Tibial artery (tissue), 4 donors: ENCODE data around the gene SEPTIN6.

ENCODE experiments used
- DNase-seq, 2 donors: peaks; one replicate each; pipeline ENCODE4 v3.0.0-alpha.2; 2019
- H3K27ac ChIP-seq, 2 donors: fragments of 200-600 bp; sonication (generic) in 1 of 2; 1 replicate in 1 of 2; 2 replicates in 1 of 2; pipeline ENCODE4 v1.5.1; 2018 to 2019; ENCODE audit warnings: mild to moderate bottlenecking in 1 of 2
- H3K27me3 ChIP-seq, 2 donors: fragments of 200-600 bp; sonication (generic) in 1 of 2; one replicate each; pipeline versions ENCODE4 v1.5.1 to v1.6.0; 2016 to 2019
- H3K36me3 ChIP-seq, 3 donors: fragments of 200-600 bp; sonication (generic) in 2 of 3; one replicate each; pipeline ENCODE4 v1.5.1; 2016 to 2019; ENCODE audit warnings: mild to moderate bottlenecking in 2 of 3
- H3K4me1 ChIP-seq, 4 donors: fragments of 200-600 bp; sonication (generic) in 2 of 4; 1 replicate in 3 of 4; 2 replicates in 1 of 4; pipeline ENCODE4 v1.5.1; 2016 to 2019
- H3K4me3 ChIP-seq, 2 donors: fragments of 200-600 bp; sonication (generic) in 1 of 2; 1 replicate in 1 of 2; 2 replicates in 1 of 2; pipeline ENCODE4 v1.5.1; 2018 to 2019; ENCODE audit warnings: mild to moderate bottlenecking in 2 of 2
- H3K9me3 ChIP-seq, 3 donors: fragments of 200-600 bp; sonication (generic) in 1 of 3; one replicate each; pipeline ENCODE4 v1.5.1; 2016 to 2019
- intact Hi-C: fragments of 100-400 bp; cut with DNase I; formaldehyde crosslinking; loops from one replicate; pipeline ENCODE4 v1.15.0; 2023; ENCODE audit warnings: low total_unique reads
- TF ChIP-seq, protein P1 (sequence below), 2 experiments: fragments of 200-600 bp in 1 of 2; fragments of 450-650 bp in 1 of 2; IDR thresholded peaks; one replicate each; pipeline ENCODE4 v1.5.1; 2017 to 2019; ENCODE audit warnings: antibody characterized with exemption in 2 of 2, mild to moderate bottlenecking in 1 of 2, moderate library complexity in 1 of 2

Gene SEPTIN6

DNA sequence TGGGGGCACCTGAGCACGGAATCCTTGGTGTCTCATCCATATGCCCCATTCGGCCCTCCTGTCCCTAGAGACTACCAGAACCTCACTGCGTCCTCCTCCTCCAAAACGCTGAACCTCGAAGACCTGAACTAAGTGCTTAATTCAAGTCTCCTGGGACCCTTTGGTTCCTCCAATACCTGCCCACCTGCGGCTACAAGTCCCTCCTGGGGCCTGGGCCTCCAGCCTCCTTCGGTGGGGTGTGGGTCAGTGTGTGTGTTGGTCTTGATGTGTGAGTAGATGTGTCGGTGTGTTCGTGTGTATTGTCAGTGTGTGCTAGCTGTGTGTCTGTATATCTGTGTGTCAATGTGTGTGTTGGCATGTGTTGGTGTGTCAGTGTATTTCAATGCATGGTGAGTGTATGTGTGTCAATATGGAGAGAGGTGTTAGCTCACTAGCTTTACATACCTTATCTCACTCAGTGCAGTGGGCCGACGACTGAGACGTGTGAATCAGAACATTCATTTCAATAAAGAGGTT, 2.6 kb upstream of the SEPTIN6 start:
- intact Hi-C loops = no loop called here

DNA sequence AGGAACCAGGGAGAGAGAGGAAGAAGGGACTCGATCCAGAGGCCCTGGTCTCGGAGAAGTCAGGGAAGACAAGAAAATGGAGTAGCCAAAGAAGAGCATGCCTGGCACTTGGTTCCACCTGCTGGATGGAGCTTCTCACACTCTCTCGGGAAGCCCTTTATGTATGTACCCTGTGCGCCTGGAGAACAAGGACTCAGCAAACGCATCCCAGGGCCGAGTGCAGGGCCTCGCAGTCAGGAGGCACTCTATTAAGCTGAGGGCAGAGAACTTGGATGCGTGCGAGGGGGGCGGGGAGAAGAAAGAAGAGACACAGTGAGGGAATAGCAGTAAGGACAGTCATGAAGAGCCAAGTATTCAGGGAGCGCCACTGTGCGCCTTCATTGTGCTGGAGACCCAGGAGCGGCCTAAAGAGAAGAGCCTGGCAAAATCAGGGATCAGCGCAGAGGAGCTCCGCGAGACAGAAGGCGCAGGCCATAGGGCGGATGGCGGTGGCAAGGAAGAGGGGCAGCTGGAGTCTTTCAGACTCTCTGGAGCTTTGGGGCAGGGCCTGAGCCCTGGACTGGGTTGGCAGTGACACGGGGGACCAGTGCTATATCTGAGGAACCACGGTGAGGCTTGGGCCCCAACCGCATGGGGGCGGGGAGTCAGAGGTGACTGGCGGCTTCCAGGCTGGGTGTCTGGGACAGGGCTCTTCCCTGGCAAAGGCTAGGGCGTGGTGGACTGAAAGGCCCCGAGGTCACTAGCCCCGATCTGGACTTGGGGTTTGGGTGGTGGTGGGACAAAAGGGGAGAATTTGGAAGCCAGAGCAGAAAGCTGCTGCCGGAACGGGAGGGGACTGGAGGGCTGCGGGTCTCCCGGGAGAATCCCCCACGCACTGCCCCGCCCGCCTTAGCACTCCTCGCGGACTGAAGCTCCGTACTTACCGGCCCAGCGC, 1.9 kb upstream of the SEPTIN6 start:
- Histone ChIP-seq H3K4me1 (peaks cover 0 to 5% (median 0%) of the 10 kb centered on the region in 4 donors), H3K36me3 (no peaks in the 10 kb centered on the region), H3K4me3 (peak overlapping the region in 1 of 2 donors; percentile 82), H3K27me3 (no peaks in the 10 kb centered on the region), H3K27ac (no peak overlapping the region), H3K9me3 (no peaks in the 10 kb centered on the region)
- intact Hi-C loops = no loop called here
- TF ChIP-seq, protein P1, sequence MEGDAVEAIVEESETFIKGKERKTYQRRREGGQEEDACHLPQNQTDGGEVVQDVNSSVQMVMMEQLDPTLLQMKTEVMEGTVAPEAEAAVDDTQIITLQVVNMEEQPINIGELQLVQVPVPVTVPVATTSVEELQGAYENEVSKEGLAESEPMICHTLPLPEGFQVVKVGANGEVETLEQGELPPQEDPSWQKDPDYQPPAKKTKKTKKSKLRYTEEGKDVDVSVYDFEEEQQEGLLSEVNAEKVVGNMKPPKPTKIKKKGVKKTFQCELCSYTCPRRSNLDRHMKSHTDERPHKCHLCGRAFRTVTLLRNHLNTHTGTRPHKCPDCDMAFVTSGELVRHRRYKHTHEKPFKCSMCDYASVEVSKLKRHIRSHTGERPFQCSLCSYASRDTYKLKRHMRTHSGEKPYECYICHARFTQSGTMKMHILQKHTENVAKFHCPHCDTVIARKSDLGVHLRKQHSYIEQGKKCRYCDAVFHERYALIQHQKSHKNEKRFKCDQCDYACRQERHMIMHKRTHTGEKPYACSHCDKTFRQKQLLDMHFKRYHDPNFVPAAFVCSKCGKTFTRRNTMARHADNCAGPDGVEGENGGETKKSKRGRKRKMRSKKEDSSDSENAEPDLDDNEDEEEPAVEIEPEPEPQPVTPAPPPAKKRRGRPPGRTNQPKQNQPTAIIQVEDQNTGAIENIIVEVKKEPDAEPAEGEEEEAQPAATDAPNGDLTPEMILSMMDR (IDR thresholded peaks at IDR 0.05) = no peak
- DNase-seq = no peak

More for the DNA sequence above, 2.6 kb upstream of the SEPTIN6 start:
- TF ChIP-seq, protein P1 (IDR thresholded peaks at IDR 0.05) = no peak
- Histone ChIP-seq H3K4me3 (no peak overlapping the region), H3K27me3 (no peaks in the 10 kb centered on the region), H3K9me3 (no peaks in the 10 kb centered on the region), H3K4me1 (peaks cover 0 to 5% (median 0%) of the 10 kb centered on the region in 4 donors), H3K36me3 (no peaks in the 10 kb centered on the region), H3K27ac (no peak overlapping the region)
- no peak for DNase-seq

DNA sequence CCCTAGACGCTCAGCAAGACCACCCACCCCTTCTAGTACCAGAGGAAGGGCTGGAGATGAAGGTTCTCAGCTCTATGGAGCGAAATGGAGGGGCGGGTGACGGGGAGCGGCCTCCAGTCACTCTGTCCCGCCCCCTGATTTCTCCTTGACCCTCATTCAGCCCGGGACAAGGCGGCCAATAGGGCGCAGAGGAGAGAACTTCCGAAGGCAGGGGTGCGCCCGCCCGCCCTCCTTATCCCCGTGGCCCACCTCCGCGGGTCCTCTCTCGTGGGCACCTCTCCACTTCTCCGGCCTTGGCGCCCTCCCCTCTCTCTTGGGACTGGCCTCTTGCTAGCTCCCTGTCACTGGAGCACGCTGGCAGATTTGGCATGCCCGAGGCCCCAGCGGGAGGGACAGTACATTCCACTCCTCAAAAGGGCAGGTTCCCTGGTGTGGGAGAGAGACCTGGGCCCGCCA, 1.1 kb upstream of the SEPTIN6 start:
- DNase-seq = no peak
- no peaks in the 10 kb centered on the region for H3K9me3 ChIP-seq
- no peaks in the 10 kb centered on the region for H3K36me3 ChIP-seq
- H3K27me3 ChIP-seq = no peaks in the 10 kb centered on the region
- TF ChIP-seq, protein P1 (IDR thresholded peaks at IDR 0.05) = no peak
- H3K4me1 ChIP-seq = peaks cover 0 to 5% (median 0%) of the 10 kb centered on the region in 4 donors
- H3K27ac ChIP-seq = peak overlapping the region in 1 of 2 donors; percentile 63
- peak overlapping the region; percentile 70 to 82 for H3K4me3 ChIP-seq
- intact Hi-C loops = no loop called here

DNA sequence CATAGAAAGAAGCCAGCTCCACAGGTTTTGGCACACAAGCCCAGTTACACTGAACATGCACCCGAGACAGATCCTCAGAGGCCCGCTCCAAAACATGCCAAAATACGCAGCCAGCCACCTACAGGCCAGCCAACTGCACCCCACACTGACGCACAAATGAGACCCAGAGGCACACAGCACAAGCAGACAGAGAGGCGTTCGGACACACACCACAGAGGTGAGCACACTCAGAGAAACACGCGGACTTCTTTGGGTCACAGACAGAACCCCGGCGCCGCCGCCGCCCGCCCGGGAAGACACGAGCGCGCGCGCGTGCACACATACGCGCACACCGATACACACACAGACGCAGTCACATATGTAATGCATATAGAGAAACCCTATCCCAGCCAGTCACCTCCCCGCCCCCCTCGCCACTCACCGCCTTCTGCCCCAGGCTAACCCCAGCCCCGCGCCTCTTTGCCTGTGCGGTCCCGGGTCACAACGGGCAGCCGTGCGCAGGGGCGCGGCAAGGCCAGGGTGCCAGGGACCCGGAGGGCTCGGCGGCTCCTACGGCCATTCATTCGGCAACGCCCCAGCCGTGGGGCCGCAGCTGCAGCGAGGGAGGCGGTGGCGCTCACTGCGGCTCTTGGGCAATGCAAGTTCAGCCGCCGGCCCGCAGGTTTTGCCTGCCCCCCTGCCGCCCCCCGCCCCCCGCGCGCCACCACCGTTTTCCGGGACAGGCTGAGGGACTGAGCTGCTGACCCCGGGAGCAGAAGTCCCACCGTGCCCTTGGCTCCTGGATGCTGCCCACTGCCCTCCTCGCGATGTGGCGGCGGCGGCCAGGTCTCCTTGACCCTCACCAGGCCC, 553 bp downstream of the SEPTIN6 start:
- TF ChIP-seq, protein P1 (IDR thresholded peaks at IDR 0.05) = no peak
- Histone ChIP-seq H3K9me3 (no peaks in the 10 kb centered on the region), H3K4me1 (peaks cover 0 to 5% (median 0%) of the 10 kb centered on the region in 4 donors), H3K36me3 (no peaks in the 10 kb centered on the region), H3K27ac (peak overlapping the region; percentile 63 to 70), H3K27me3 (no peaks in the 10 kb centered on the region), H3K4me3 (peak overlapping the region; percentile 70 to 82)
- DNase-seq = peak in 1 of 2 donors; percentile 72
- intact Hi-C loops = no loop called here

DNA sequence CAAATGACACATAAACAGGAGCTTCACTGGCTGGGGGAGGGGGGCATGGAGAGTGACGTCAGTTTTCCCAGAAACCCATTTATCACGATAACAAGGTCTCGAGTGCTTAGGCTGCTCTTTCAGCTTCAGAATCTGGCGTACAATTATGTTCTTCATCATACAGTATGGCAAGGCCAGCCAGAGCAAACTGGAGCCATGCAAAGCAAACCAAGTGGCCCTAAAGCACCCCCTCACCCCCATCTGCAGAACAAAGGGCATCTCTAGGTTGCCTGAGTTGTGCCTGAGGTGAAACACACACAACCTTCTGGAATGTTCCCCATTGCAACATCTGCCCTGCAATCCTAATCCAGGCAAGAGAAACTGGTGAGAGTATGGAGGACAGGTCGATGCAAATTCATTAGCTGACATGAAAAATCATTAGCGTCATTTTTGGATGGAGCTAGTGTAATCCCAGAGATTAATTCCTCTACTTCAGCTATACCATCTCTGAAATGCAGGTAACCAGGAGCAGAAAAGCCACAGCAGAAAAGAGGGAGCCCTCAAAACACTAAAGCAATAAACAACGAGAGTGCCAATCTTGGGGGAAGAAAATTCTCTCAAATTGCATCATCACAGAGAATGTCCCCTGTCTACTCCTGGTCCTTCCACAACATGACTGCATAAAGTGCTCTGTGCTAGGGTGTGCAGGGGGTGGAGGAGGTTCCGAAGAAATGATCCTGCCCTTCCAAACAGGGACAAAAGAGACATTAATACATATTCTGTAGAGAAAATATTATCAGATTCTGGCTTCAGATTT, 1.8 kb downstream of the SEPTIN6 start:
- Histone ChIP-seq H3K36me3 (no peaks in the 10 kb centered on the region), H3K27me3 (no peaks in the 10 kb centered on the region), H3K4me1 (peaks cover 0 to 5% (median 1%) of the 10 kb centered on the region in 4 donors), H3K4me3 (no peak overlapping the region), H3K27ac (no peak overlapping the region), H3K9me3 (no peaks in the 10 kb centered on the region)
- TF ChIP-seq, protein P1 (IDR thresholded peaks at IDR 0.05) = no peak
- no peak for DNase-seq
- intact Hi-C loops = no loop called here
